HG03175 (cell line): Measurements from ENCODE around the gene RCC1.
"Not testable (repeated sequence)": the region's sequence is repeated elsewhere in the genome, so short reads cannot be mapped to it uniquely, and the experiment has no call there.

ENCODE experiments used
- ATAC-seq: cut with Tn5 transposase; IDR thresholded peaks from one replicate; pipeline ENCODE4 v1.9.1; 2021; ENCODE audit warnings: mild to moderate bottlenecking, moderate library complexity; ENCODE audit not compliant: unreplicated experiment

RCC1 gene, protein sequence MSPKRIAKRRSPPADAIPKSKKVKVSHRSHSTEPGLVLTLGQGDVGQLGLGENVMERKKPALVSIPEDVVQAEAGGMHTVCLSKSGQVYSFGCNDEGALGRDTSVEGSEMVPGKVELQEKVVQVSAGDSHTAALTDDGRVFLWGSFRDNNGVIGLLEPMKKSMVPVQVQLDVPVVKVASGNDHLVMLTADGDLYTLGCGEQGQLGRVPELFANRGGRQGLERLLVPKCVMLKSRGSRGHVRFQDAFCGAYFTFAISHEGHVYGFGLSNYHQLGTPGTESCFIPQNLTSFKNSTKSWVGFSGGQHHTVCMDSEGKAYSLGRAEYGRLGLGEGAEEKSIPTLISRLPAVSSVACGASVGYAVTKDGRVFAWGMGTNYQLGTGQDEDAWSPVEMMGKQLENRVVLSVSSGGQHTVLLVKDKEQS

GRCh38 chr1:28505406-28506187, at the start of gene RCC1:
Gene RCC1 (plus strand): TSS chr1:28506043. CDS start chr1:28529867, 23,824 bp downstream.
- peak; percentile 80 for ATAC-seq

DNA sequence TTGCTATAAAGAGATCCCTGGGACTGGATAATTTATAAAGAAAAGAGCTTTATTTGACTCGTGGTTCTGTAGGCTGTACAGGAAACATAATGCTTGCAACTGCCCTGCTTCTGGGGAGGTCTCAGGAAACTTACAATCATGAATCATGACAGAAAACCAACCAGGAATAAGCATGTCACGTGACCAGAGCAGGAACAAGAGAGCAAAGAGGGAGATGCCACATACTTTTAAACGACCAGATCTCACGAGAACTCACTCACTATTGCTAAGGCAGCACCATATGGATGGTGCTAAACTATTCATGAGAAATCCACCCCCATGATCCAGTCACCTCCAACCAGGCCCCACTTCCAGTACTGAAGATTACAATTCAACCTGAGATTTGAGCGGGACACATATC, 49.8 kb upstream of the RCC1 start:
- no peak for ATAC-seq

DNA sequence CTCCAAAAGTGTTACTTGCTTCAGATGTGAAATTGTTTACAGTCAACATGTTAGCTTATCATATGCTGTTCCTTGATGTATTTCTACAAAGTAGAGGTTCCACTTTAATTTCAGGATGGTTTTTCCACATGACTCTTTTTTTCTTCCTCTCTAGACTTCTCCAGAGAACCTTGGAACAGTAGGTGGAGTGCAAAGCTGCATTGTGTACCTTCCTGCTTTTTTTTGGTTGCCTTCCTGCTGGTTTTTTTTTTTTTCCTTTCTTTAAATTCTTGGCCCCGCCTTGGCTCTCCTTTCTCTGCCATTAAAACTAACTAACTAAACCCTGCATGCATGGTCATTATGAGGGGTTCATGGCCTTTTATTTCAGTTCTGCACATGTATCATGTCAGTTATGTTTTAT, 48.2 kb upstream of the RCC1 start:
- no peak for ATAC-seq

GRCh38 chr1:28458237-28459228, 47.3 kb upstream of the RCC1 start:
- ATAC-seq = no peak

GRCh38 chr1:28466226-28466778, 39.5 kb upstream of the RCC1 start:
- no peak for ATAC-seq

- no peak for ATAC-seq
Measured at GRCh38 chr1:28470146-28470545, 35.7 kb upstream of the RCC1 start.

DNA sequence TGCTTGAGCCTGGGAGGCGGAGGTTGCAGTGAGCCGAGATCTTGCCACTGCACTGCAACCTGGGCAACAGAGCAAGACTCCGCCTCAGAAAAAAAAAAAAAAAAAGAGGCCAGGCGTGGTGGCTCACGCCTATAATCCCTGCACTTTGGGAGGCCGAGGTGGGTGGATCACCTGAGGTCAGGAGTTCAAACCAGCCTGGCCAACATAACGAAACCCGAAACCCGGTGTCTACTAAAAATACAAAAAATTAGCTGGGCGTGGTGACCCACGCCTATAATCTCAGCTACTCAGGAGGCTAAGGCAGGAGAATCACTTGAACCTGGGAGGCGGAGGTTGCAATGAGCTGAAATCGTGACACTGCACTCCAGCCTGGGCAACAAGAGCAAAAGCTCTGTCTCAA, 26.3 kb upstream of the RCC1 start:
- not testable (repeated sequence) for ATAC-seq

- ATAC-seq = no peak
Measured at GRCh38 chr1:28480308-28480707, 25.5 kb upstream of the RCC1 start.

- ATAC-seq = no peak
Measured at GRCh38 chr1:28482138-28482537, 23.7 kb upstream of the RCC1 start.

- ATAC-seq = no peak
Measured at GRCh38 chr1:28482702-28483101, 23.1 kb upstream of the RCC1 start.

GRCh38 chr1:28494737-28495136, 11.1 kb upstream of the RCC1 start:
- no peak for ATAC-seq

DNA sequence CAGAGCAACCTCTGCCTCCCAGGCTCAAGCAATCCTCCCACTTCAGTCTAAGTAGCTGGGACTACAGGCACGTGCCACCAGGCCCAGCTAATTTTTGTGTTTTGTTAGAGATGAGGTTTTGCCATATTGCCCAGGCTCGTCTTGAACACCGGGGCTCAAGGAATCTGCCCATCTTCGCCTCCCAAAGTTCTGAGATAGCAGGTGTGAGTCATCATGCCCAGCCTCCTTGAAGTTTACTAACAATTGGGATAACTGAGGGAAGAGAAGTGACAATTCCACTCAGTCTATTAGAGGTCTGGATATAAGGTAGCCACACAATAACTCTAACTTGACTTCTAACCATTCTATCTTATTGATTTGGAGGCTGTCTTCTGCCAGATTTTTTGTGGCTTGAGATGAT, 6.3 kb upstream of the RCC1 start:
- no peak for ATAC-seq

DNA sequence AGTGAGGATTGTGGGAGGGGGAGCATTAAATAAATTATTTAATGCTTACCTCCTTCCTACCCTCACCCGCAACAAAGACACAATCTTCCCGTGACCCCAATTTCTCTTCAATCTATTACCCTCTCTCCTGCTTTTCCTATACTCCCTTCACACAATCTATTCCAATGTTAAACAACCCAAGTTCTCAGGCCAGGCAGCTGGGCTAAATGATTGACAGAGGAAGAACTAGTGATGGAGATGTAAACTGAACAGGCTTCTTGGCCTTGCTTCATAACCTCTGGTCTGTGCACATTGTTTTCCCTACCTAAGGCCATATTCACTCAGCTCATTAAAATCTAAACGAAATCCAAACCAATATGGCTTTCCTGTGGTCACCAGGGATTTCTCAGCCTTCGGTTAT, 3.9 kb upstream of the RCC1 start:
- ATAC-seq = no peak

- no peak for ATAC-seq
Measured at GRCh38 chr1:28503117-28503516, 2.7 kb upstream of the RCC1 start.

DNA sequence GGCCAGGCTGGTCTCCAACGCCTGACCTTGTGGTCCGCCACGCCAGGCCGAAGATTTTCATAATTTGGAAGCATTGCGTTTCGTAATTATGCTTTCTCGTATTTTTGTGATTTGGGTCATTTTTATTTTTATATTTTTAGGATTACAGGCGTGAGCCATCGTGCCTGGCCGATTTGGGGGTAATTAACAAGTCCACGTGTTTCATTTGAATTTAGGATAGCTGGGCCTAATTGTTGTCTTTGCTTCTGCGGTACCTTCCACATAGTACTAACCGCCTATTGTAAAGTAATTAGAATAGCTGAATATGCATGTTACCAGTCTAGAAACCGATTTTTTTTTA, 1.0 kb downstream of the RCC1 start:
- ATAC-seq = no peak

DNA sequence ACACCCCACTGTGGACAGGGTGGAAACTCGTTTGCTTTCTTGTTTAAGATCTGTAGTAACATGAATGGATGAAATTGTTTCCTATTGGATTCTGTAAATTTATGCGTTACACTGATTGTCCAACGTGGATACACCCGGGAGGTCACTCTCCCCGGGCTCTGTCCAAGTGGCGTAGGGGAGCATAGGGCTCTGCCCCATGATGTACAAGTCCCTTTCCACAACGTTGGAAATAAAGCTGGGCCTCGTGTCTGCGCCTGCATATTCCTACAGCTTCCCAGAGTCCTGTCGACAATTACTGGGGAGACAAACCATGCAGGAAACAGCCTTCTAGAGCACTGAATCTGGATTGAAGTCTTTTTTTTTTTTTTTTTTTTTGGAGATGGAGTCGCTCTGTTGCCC, 1.4 kb downstream of the RCC1 start:
- ATAC-seq = no peak

DNA sequence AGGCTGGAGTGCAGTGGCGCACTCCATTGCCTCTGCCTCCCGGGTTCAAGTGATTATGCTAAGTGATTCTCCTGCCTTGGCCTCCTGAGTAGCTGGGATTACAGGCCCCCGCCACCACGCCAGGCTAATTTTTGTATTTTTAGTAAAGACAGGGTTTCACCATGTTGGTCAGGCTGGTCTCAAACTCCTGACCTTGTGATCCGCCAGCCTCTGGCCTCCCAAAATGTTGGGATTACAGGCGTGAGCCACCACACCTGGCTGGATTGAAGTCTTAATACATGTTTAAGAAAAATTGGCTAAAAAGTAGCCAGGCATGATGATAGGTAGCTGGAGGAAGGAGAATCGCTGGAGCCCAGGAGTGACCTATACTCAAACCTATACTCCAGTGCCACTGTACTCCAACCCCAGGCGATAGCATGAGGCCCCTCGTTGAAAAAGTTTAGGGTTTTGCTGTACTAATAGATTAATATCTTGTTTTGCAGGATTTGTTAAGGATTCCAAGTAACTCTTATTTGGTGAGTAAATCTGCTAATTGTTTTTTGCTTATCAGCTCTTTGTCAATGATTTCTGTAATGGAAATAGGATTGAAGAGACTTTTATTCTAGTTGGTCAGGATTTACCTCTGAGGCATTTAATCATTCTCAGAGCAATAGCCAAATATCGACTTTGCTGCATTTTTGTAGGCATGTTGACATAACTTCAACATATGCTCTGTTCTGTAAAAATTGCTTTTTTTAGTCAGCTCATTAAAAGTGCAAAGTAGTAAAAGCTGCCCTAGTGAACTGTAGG, 2.0 kb downstream of the RCC1 start:
- no peak for ATAC-seq

DNA sequence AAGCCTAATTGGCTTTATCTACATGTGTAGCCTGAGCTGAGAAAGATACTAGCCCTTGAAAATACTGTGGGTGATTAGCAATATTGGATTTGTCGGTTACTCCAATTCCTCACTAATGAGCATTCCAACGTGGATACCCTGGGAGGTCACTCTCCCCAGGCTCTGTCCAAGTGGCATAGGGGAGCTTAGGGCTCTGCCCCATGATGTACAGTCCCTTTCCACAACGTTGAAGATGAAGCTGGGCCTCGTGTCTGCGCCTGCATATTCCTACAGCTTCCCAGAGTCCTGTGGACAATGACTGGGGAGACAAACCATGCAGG, 2.6 kb downstream of the RCC1 start:
- no peak for ATAC-seq

- no peak for ATAC-seq
Measured at GRCh38 chr1:28509705-28510272, 3.9 kb downstream of the RCC1 start.
